GM12878 (cell line): ENCODE measurements around the gene GCNT4. TPM values are rescaled to one million over a fixed set of nuclear protein-coding genes. Genes with fewer than 3 reads are reported as not detected.

Experiments used
- ATAC-seq: fragments of 200-7000 bp; cut with Tn5 transposase; 3 replicates; pipeline ENCODE4 v1.9.1; 2020; ENCODE audit warnings: mild to moderate bottlenecking, moderate library complexity
- BruUV-seq: library from RNA; stranded (reverse); fragments of 400-500 nt; replicated peaks from 2 replicates; lab custom pipeline; 2021; lab: Mats Ljungman, UMichigan
- CTCF ChIA-PET: fragments of 300-600 bp; sonication (Branson Sonifier 250); formaldehyde crosslinking; extraction: SDS; loops from one replicate; lab custom pipeline; 2021; ENCODE audit warnings: inconsistent platforms; lab: Yijun Ruan, JAX
- POLR2A ChIA-PET: fragments of 350-600 bp; formaldehyde crosslinking; extraction: SDS; loops from one replicate; lab custom pipeline; 2021; ENCODE audit warnings: inconsistent platforms; lab: Charles Lee
- RAD21 ChIA-PET: fragments of 300-600 bp; sonication (Branson Sonifier 250); formaldehyde crosslinking; loops from one replicate; lab custom pipeline; 2023; ENCODE audit warnings: antibody characterized with exemption; ENCODE audit not compliant: unreplicated experiment; lab: Charles Lee
- SMC1A ChIA-PET: fragments of 300-600 bp; sonication (Branson Sonifier 250); formaldehyde crosslinking; loops from one replicate; lab custom pipeline; 2023; ENCODE audit not compliant: unreplicated experiment, uncharacterized antibody; lab: Charles Lee
- DNase-seq: peaks from one replicate; pipeline ENCODE4 v3.0.0-alpha.2; 2011; ENCODE audit warnings: low read depth, low spot score
- FAIRE-seq: peaks from 3 replicates; lab custom pipeline; 2011; peaks lifted over from hg19 to GRCh38; lab: Jason Lieb, UNC
- H2AFZ ChIP-seq: 2 replicates; pipeline ENCODE4 v1.6.0; 2011; ENCODE audit warnings: low read depth, low read length, control low read depth; ENCODE audit not compliant: control insufficient read depth
- H3K27ac ChIP-seq: 2 replicates; pipeline ENCODE4 v1.5.1; 2011; ENCODE audit warnings: control low read depth; ENCODE audit not compliant: control insufficient read depth, insufficient read depth
- H3K27me3 ChIP-seq, 2 experiments: replicated peaks in 1 of 2; 2 replicates each; pipeline versions ENCODE4 v1.6.0 to v1.6.1; 2011; ENCODE audit warnings: low read length in 1 of 2; ENCODE audit not compliant: control insufficient read depth in 2 of 2, insufficient read depth in 2 of 2
- H3K36me3 ChIP-seq, 2 experiments: 2 replicates each; pipeline ENCODE4 v1.5.1; 2011; ENCODE audit warnings: low read length in 1 of 2; ENCODE audit not compliant: control insufficient read depth in 2 of 2, insufficient read depth in 2 of 2
- H3K4me1 ChIP-seq: 2 replicates; pipeline ENCODE4 v1.6.1; 2011; ENCODE audit warnings: mild to moderate bottlenecking, low read length, moderate library complexity, mixed read lengths; ENCODE audit not compliant: control insufficient read depth, insufficient read depth
- H3K4me2 ChIP-seq: 2 replicates; pipeline ENCODE4 v1.6.0; 2011; ENCODE audit warnings: control low read depth; ENCODE audit not compliant: control insufficient read depth, insufficient read depth
- H3K4me3 ChIP-seq: fragments of 200-600 bp; sonication (generic); 2 replicates; pipeline ENCODE4 v1.5.1; 2016
- H3K79me2 ChIP-seq: 2 replicates; pipeline ENCODE4 v1.6.0; 2011; ENCODE audit warnings: low read length; ENCODE audit not compliant: control insufficient read depth, insufficient read depth
- H3K9ac ChIP-seq: 2 replicates; pipeline ENCODE4 v1.8.0; 2011; ENCODE audit warnings: low read length, control low read depth, mixed read lengths; ENCODE audit not compliant: control insufficient read depth, insufficient read depth
- H3K9me3 ChIP-seq: replicated peaks from 3 replicates; pipeline ENCODE4 v1.5.1; 2011; ENCODE audit warnings: mild to moderate bottlenecking, low read length; ENCODE audit not compliant: control insufficient read depth, insufficient read depth
- H4K20me1 ChIP-seq: 2 replicates; pipeline ENCODE4 v1.6.0; 2011; ENCODE audit not compliant: control insufficient read depth, insufficient read depth
- HSF1 ChIP-seq: fragments of 150-350 bp; IDR thresholded peaks from 2 replicates; pipeline ENCODE4 v1.6.1; 2014; ENCODE audit warnings: mild to moderate bottlenecking, low read depth, low read length
- IKZF2 ChIP-seq, 2 experiments: fragments of 450-650 bp; IDR thresholded peaks; 2 replicates each; pipeline ENCODE4 v1.6.1; 2017; ENCODE audit warnings: mild to moderate bottlenecking in 2 of 2, moderate library complexity in 2 of 2
- LARP7 ChIP-seq: fragments of 450-650 bp; IDR thresholded peaks from 2 replicates; pipeline ENCODE4 v1.6.1; 2017; ENCODE audit warnings: mild to moderate bottlenecking
- NKRF ChIP-seq: fragments of 450-650 bp; conservative IDR thresholded peaks from 2 replicates; pipeline ENCODE4 v1.6.1; 2017; ENCODE audit warnings: mild to moderate bottlenecking, moderate library complexity
- PAX8 ChIP-seq: fragments of 450-650 bp; IDR thresholded peaks from 2 replicates; pipeline ENCODE4 v1.6.1; 2017; ENCODE audit warnings: mild to moderate bottlenecking, moderate library complexity
- RAD51 ChIP-seq: fragments of 450-650 bp; IDR thresholded peaks from 2 replicates; pipeline ENCODE4 v1.6.1; 2016; ENCODE audit warnings: moderate library complexity, mild to moderate bottlenecking, inconsistent platforms
- RELB ChIP-seq: fragments of 450-650 bp; IDR thresholded peaks from 2 replicates; pipeline ENCODE4 v1.6.1; 2017; ENCODE audit warnings: low read depth, mild to moderate bottlenecking, moderate library complexity
- SP1 ChIP-seq: IDR thresholded peaks from one replicate; pipeline ENCODE4 v1.6.1; 2011; ENCODE audit warnings: low read depth, low read length
- SREBF2 ChIP-seq: IDR thresholded peaks from 2 replicates; pipeline ENCODE4 v1.6.1; 2012; ENCODE audit warnings: mild to moderate bottlenecking, low read length
- WRNIP1 ChIP-seq: IDR thresholded peaks from 2 replicates; pipeline ENCODE4 v1.6.1; 2011; ENCODE audit warnings: low read depth, low read length, improper control_type of control experiment, borderline replicate concordance
- ZBTB33 ChIP-seq: fragments of 450-650 bp; IDR thresholded peaks from 2 replicates; pipeline ENCODE4 v1.6.1; 2017; ENCODE audit warnings: mild to moderate bottlenecking
- WGBS: methylation state at CpG from one replicate; pipeline ENCODE4 v1.1.6; 2016; ENCODE audit warnings: low lambda C conversion rate; ENCODE audit not compliant: insufficient replicate concordance, insufficient coverage; ENCODE audit errors: missing lambda C conversion rate; 5-methylcytosine and 5-hydroxymethylcytosine counted together
- in situ Hi-C: fragments of 300-500 bp; cut with MboI; formaldehyde crosslinking; loops from 9 replicates; pipeline ENCODE4 v1.14.3; 2018; ENCODE audit warnings: mixed read lengths
- intact Hi-C: fragments of 100-400 bp; cut with micrococcal nuclease; formaldehyde crosslinking; loops from one replicate; pipeline ENCODE4 v1.14.2; 2022; ENCODE audit not compliant: unreplicated experiment
- polyA plus RNA-seq, 11 experiments: library from polyadenylated mRNA; depleted of rRNA in 4 of 11; unstranded in 6 of 11; stranded (reverse) in 5 of 11; fragments of >200 nt; fragmentation: Nextera tagmentation in 4 of 11; fragmentation: Illumina TruSeq in 1 of 11; extraction: Ambion mirVana in 4 of 11; extraction: Trizol in 1 of 11; gene quantifications; 1 replicate in 1 of 11; 2 replicates in 10 of 11; pipeline versions ENCODE4 v1.2.1 to v1.2.3, GENCODE V29; 2011 to 2016; ENCODE audit warnings: inconsistent platforms in 2 of 11, missing spikeins in 2 of 11, low read depth in 1 of 11
- total RNA-seq, 4 experiments: library from RNA; depleted of rRNA in 3 of 4; stranded (reverse); fragments of >200 nt in 3 of 4; fragmentation: Illumina TruSeq in 1 of 4; extraction: Trizol in 1 of 4; gene quantifications; 2 replicates each; pipeline versions ENCODE4 v1.2.1 to v1.2.3, GENCODE V29; 2013 to 2021
- TF ChIP-seq, protein P1 (sequence below): IDR thresholded peaks from 2 replicates; pipeline ENCODE4 v1.6.1; 2012; ENCODE audit warnings: mild to moderate bottlenecking, low read depth, low read length

GCNT4 gene
- total and polyA plus RNA-seq, 10 of the 15 experiments (the other 5 are each of a cell fraction or from before 2014, with no cell fraction given), result 0.03 to 0.04 TPM; not detected in 8

GRCh38 chr5:75034137-75034739 is 18.1 kb downstream of the GCNT4 start (continued):
- TF ChIP-seq, protein P1, sequence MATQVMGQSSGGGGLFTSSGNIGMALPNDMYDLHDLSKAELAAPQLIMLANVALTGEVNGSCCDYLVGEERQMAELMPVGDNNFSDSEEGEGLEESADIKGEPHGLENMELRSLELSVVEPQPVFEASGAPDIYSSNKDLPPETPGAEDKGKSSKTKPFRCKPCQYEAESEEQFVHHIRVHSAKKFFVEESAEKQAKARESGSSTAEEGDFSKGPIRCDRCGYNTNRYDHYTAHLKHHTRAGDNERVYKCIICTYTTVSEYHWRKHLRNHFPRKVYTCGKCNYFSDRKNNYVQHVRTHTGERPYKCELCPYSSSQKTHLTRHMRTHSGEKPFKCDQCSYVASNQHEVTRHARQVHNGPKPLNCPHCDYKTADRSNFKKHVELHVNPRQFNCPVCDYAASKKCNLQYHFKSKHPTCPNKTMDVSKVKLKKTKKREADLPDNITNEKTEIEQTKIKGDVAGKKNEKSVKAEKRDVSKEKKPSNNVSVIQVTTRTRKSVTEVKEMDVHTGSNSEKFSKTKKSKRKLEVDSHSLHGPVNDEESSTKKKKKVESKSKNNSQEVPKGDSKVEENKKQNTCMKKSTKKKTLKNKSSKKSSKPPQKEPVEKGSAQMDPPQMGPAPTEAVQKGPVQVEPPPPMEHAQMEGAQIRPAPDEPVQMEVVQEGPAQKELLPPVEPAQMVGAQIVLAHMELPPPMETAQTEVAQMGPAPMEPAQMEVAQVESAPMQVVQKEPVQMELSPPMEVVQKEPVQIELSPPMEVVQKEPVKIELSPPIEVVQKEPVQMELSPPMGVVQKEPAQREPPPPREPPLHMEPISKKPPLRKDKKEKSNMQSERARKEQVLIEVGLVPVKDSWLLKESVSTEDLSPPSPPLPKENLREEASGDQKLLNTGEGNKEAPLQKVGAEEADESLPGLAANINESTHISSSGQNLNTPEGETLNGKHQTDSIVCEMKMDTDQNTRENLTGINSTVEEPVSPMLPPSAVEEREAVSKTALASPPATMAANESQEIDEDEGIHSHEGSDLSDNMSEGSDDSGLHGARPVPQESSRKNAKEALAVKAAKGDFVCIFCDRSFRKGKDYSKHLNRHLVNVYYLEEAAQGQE, result no peak

DNA sequence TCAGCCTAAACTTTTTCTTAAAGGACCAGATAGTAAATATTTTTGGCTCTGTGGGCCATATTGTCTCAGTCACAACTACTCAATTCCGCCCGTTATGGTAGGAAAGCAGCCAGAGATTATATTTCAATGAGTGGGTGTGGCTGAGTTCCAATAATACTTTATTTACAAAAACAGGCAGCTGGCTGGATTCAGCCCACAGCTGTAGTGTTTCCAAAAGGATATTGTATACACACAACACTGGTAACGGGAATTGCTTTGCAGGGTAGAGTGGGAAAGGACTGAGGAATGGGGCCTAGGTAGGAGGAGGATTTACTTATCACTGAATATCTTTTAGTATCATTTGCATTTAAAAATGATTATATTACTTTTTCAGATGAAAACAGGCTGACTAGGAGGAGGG is 21.0 kb downstream of the GCNT4 start:
- DNase-seq, result no peak
- Histone ChIP-seq H4K20me1 (no peaks in the 10 kb centered on the region), H3K9ac (no peak overlapping the region), H3K79me2 (no peaks in the 10 kb centered on the region), H3K36me3 (no peaks in the 10 kb centered on the region), H2AFZ (no peak overlapping the region), H3K27ac (no peak overlapping the region), H3K4me2 (no peak overlapping the region), H3K4me1 (no peaks in the 10 kb centered on the region), H3K4me3 (no peak overlapping the region), H3K27me3 (no peaks in the 10 kb centered on the region; a peak in 1 of 4 replicates), H3K9me3 (no peaks in the 10 kb centered on the region)
- intact Hi-C loops (no loop called here), in situ Hi-C loops (no loop called here)
- FAIRE-seq, result no peak
- ChIA-PET SMC1A (no interaction called here), POLR2A (no interaction called here), CTCF (no interaction called here), RAD21 (no interaction called here)
- WGBS, result 88% methylated on average over 3 of the region's 3 CpGs
- no peak for ATAC-seq
- TF ChIP-seq IKZF2 (IDR thresholded peaks at IDR 0.05), result no peak
- no peak for TF ChIP-seq HSF1
- no peak for TF ChIP-seq SREBF2
- no peak for TF ChIP-seq LARP7
- no peak for TF ChIP-seq SP1
- TF ChIP-seq ZBTB33, result no peak
- no peak for TF ChIP-seq RELB
- no peak for TF ChIP-seq RAD51
- TF ChIP-seq PAX8, result no peak
- no peak for TF ChIP-seq NKRF
- no peak for TF ChIP-seq WRNIP1
- BruUV-seq, result no TSS peak
